WTC11 (cell line): Measurements from ENCODE around the gene INO80. TPM values are rescaled to one million over a fixed set of nuclear protein-coding genes. Genes with fewer than 3 reads are reported as not detected.

Experiments used
- ATAC-seq: fragments of 200-7000 bp; cut with Tn5 transposase; 2 replicates; pipeline ENCODE4 v1.10.0; 2021; ENCODE audit warnings: mild to moderate bottlenecking, moderate library complexity
- CTCF ChIA-PET: fragments of 300-600 bp; sonication (Branson Sonifier 250); formaldehyde crosslinking; loops from one replicate; lab custom pipeline; 2021; ENCODE audit warnings: antibody characterized with exemption; lab: Charles Lee
- POLR2A ChIA-PET: fragments of 350-600 bp; sonication (Branson Sonifier 250); formaldehyde crosslinking; loops from one replicate; lab custom pipeline; 2021; ENCODE audit warnings: antibody characterized with exemption; lab: Charles Lee
- DNase-seq: peaks from one replicate; pipeline ENCODE4 v3.0.0; 2021; ENCODE audit warnings: low spot score
- H3K27ac Mint-ChIP-seq: 2 replicates; pipeline ENCODE4 v1.8.0; 2021; ENCODE audit warnings: mixed read lengths
- H3K27me3 Mint-ChIP-seq: 2 replicates; pipeline ENCODE4 v1.8.0; 2021; ENCODE audit warnings: low read depth, mild to moderate bottlenecking, moderate library complexity, mixed read lengths
- H3K36me3 Mint-ChIP-seq: 2 replicates; pipeline ENCODE4 v1.8.0; 2021; ENCODE audit warnings: mixed read lengths
- H3K4me1 Mint-ChIP-seq: 2 replicates; pipeline ENCODE4 v1.8.0; 2022; ENCODE audit warnings: mixed read lengths
- H3K4me3 Mint-ChIP-seq: 2 replicates; pipeline ENCODE4 v1.8.0; 2021; ENCODE audit warnings: mild to moderate bottlenecking, moderate library complexity, mixed read lengths
- H3K9me3 Mint-ChIP-seq: 2 replicates; pipeline ENCODE4 v1.8.0; 2021; ENCODE audit warnings: mixed read lengths
- AFF4 ChIP-seq: sonication (generic); formaldehyde crosslinking; IDR thresholded peaks from 2 replicates; pipeline ENCODE4 v1.8.1; 2023; ENCODE audit warnings: mild to moderate bottlenecking, missing genetic modification reagents, borderline replicate concordance
- ARID4B ChIP-seq: sonication (generic); formaldehyde crosslinking; IDR thresholded peaks from 2 replicates; pipeline ENCODE4 v1.8.0; 2023; ENCODE audit warnings: missing genetic modification reagents, mild to moderate bottlenecking, borderline replicate concordance
- ATF3 ChIP-seq: sonication (generic); formaldehyde crosslinking; conservative IDR thresholded peaks from 2 replicates; pipeline ENCODE4 v1.8.1; 2022; ENCODE audit warnings: mild to moderate bottlenecking, missing genetic modification reagents
- CBFB ChIP-seq: sonication (generic); formaldehyde crosslinking; IDR thresholded peaks from 2 replicates; pipeline ENCODE4 v1.8.1; 2022; ENCODE audit warnings: mild to moderate bottlenecking, low read depth, missing genetic modification reagents
- CDX4 ChIP-seq: fragments of 250-450 bp; sonication (Bioruptor Pico); IDR thresholded peaks from 2 replicates; pipeline ENCODE4 v1.9.0; 2021; ENCODE audit warnings: moderate library complexity, mild to moderate bottlenecking, inconsistent platforms, borderline replicate concordance
- E2F5 ChIP-seq: sonication (generic); formaldehyde crosslinking; IDR thresholded peaks from 2 replicates; pipeline ENCODE4 v1.8.1; 2022; ENCODE audit warnings: mild to moderate bottlenecking, moderate library complexity, missing genetic modification reagents
- EMX1 ChIP-seq: fragments of 250-450 bp; sonication (Bioruptor Pico); IDR thresholded peaks from 2 replicates; pipeline ENCODE4 v1.8.0; 2021; ENCODE audit warnings: mild to moderate bottlenecking
- ERG ChIP-seq: fragments of 250-450 bp; sonication (Bioruptor Pico); IDR thresholded peaks from 2 replicates; pipeline ENCODE4 v1.8.0; 2021; ENCODE audit warnings: mild to moderate bottlenecking
- GABPB1 ChIP-seq: sonication (generic); formaldehyde crosslinking; IDR thresholded peaks from 2 replicates; pipeline ENCODE4 v1.8.1; 2023; ENCODE audit warnings: mild to moderate bottlenecking, missing genetic modification reagents
- GRHL2 ChIP-seq: fragments of 250-450 bp; sonication (Bioruptor Pico); IDR thresholded peaks from 2 replicates; pipeline ENCODE4 v1.8.0; 2022; ENCODE audit warnings: mild to moderate bottlenecking, moderate library complexity; ENCODE audit not compliant: insufficient replicate concordance, severe bottlenecking
- MLX ChIP-seq: sonication (generic); formaldehyde crosslinking; IDR thresholded peaks from 2 replicates; pipeline ENCODE4 v1.8.1; 2023; ENCODE audit warnings: mild to moderate bottlenecking, missing genetic modification reagents, moderate library complexity
- MXD4 ChIP-seq: fragments of 250-450 bp; sonication (Bioruptor Pico); IDR thresholded peaks from 2 replicates; pipeline ENCODE4 v1.8.0; 2021; ENCODE audit warnings: mild to moderate bottlenecking, moderate library complexity, borderline replicate concordance
- PREB ChIP-seq: sonication (generic); formaldehyde crosslinking; IDR thresholded peaks from 2 replicates; pipeline ENCODE4 v1.8.1; 2022; ENCODE audit warnings: mild to moderate bottlenecking, missing genetic modification reagents, moderate library complexity, borderline replicate concordance
- ZNF138 ChIP-seq: sonication (generic); formaldehyde crosslinking; conservative IDR thresholded peaks from 2 replicates; pipeline ENCODE4 v1.8.1; 2022; ENCODE audit warnings: mild to moderate bottlenecking, moderate library complexity, missing genetic modification reagents
- ZNF416 ChIP-seq: fragments of 250-450 bp; sonication (Bioruptor Pico); IDR thresholded peaks from 2 replicates; pipeline ENCODE4 v1.9.0; 2021; ENCODE audit warnings: mild to moderate bottlenecking, inconsistent platforms
- ZNF425 ChIP-seq: fragments of 250-450 bp; sonication (Bioruptor Pico); conservative IDR thresholded peaks from 2 replicates; pipeline ENCODE4 v1.9.0; 2021; ENCODE audit warnings: mild to moderate bottlenecking
- total RNA-seq: library from RNA; stranded (reverse); gene quantifications from 3 replicates; pipeline ENCODE4 v1.2.3, GENCODE V29; 2021

The INO80 gene
- total RNA-seq, 1 experiment from 2014 or later, result 20.6 TPM

- Mint-ChIP-seq H3K27ac (no peak overlapping the region), H3K36me3 (peaks cover 77% of the 10 kb centered on the region), H3K9me3 (no peaks in the 10 kb centered on the region), H3K4me3 (no peak overlapping the region), H3K4me1 (no peaks in the 10 kb centered on the region), H3K27me3 (no peaks in the 10 kb centered on the region)
- ATAC-seq (no peak), DNase-seq (no peak)
- POLR2A ChIA-PET, result no interaction called here
- no peak for TF ChIP-seq ARID4B
- no peak for TF ChIP-seq ZNF425
- TF ChIP-seq ZNF416 (CRISPR knock-in tag), result no peak
- no peak for TF ChIP-seq ATF3 (CRISPR knock-in tag)
- TF ChIP-seq ZNF138 (CRISPR knock-in tag), result no peak
- CTCF ChIA-PET, result no interaction called here
Measured at GRCh38 chr15:40984964-40985363, 131.1 kb downstream of the INO80 start.

- DNase-seq (no peak), ATAC-seq (no peak)
- no peaks in the 10 kb centered on the region for H3K9me3 Mint-ChIP-seq
- POLR2A ChIA-PET, result no interaction called here
- peaks cover 78% of the 10 kb centered on the region for H3K36me3 Mint-ChIP-seq
- no peak overlapping the region for H3K4me3 Mint-ChIP-seq
- no peaks in the 10 kb centered on the region for H3K27me3 Mint-ChIP-seq
- no peak overlapping the region for H3K27ac Mint-ChIP-seq
- CTCF ChIA-PET, result interaction anchor here (0.6 kb wide), 1 partner anchor 43 kb away, joined by 4 read pairs; no protein-coding TSS in a partner anchor
- no peaks in the 10 kb centered on the region for H3K4me1 Mint-ChIP-seq
- TF ChIP-seq GABPB1 (CRISPR knock-in tag), result no peak
- no peak for TF ChIP-seq MLX (CRISPR knock-in tag)
- TF ChIP-seq EMX1, result no peak
- no peak for TF ChIP-seq PREB
- no peak for TF ChIP-seq ERG (CRISPR knock-in tag)
- TF ChIP-seq CDX4 (CRISPR knock-in tag), result no peak
- no peak for TF ChIP-seq E2F5
- TF ChIP-seq CBFB (CRISPR knock-in tag), result no peak
- no peak for TF ChIP-seq MXD4 (CRISPR knock-in tag)
- no peak for TF ChIP-seq GRHL2 (CRISPR knock-in tag)
- TF ChIP-seq AFF4 (CRISPR knock-in tag), result no peak
Measured at GRCh38 chr15:40984406-40984805, 131.7 kb downstream of the INO80 start.
